ENCODE data around the gene SORT1.

Gene SORT1

GRCh38 chr1:109271458-109271857 is 126.3 kb downstream of the SORT1 start:
- no peak for DNase-seq

- no peak for DNase-seq
These were observed 126.9 kb downstream of the SORT1 start for GRCh38 chr1:109270623-109271317.

- no peak for DNase-seq
These were observed 127.6 kb downstream of the SORT1 start for GRCh38 chr1:109269981-109270622.

GRCh38 chr1:109269212-109269980 is 128.3 kb downstream of the SORT1 start:
- no peak for DNase-seq

- no peak for DNase-seq
These were observed 129.1 kb downstream of the SORT1 start for GRCh38 chr1:109268431-109269211.

- no peak for DNase-seq
These were observed 129.9 kb downstream of the SORT1 start for GRCh38 chr1:109267743-109268300.

GRCh38 chr1:109266965-109267364 is 130.8 kb downstream of the SORT1 start:
- no peak for DNase-seq

GRCh38 chr1:109265741-109266330 is 131.9 kb downstream of the SORT1 start:
- no peak for DNase-seq

GRCh38 chr1:109265016-109265415 is 132.7 kb downstream of the SORT1 start:
- DNase-seq, result no peak

GRCh38 chr1:109264379-109264755 is 133.4 kb downstream of the SORT1 start:
- no peak for DNase-seq

- DNase-seq, result peak; percentile 49
These were observed 133.9 kb downstream of the SORT1 start for GRCh38 chr1:109263597-109264378.

- DNase-seq, result no peak
These were observed 134.5 kb downstream of the SORT1 start for GRCh38 chr1:109263234-109263596.

- no peak for DNase-seq
These were observed 135.3 kb downstream of the SORT1 start for GRCh38 chr1:109262231-109263055.

GRCh38 chr1:109261578-109261977 is 136.1 kb downstream of the SORT1 start:
- no peak for DNase-seq

GRCh38 chr1:109261006-109261405 is 136.7 kb downstream of the SORT1 start:
- no peak for DNase-seq

GRCh38 chr1:109259674-109260557 is 137.8 kb downstream of the SORT1 start:
- no peak for DNase-seq

Measured in KG1 (cell line).